GM21529 (cell line): ENCODE measurements around the gene IKZF4.
"Not testable (repeated sequence)": the region's sequence is repeated elsewhere in the genome, so short reads cannot be mapped to it uniquely, and the experiment has no call there.

Source experiments
- ATAC-seq: cut with Tn5 transposase; IDR thresholded peaks from one replicate; pipeline ENCODE4 v1.9.1; 2021; ENCODE audit not compliant: unreplicated experiment

The IKZF4 gene

DNA sequence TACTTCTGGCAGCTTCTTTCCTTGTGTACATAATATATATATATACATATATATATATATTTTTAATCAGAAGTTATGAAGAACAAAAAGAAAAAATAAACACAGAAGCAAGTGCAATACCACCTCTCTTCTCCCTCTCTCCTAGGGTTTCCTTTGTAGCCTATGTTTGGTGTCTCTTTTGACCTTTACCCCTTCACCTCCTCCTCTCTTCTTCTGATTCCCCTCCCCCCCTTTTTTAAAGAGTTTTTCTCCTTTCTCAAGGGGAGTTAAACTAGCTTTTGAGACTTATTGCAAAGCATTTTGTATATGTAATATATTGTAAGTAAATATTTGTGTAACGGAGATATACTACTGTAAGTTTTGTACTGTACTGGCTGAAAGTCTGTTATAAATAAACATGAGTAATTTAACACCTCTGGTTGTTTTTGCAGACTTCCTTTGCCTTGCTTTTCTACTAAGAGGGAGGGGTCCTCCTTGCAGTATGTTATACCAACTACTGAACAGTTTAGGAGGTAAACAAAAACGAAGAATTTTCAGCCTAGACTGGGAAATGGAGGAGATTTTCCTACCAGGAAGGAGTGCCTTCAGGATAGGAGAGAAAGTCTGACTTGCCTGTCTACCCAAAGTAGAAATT, 17.3 kb downstream of the IKZF4 start:
- ATAC-seq: no peak

GRCh38 chr12:56040151-56040550, 19.3 kb downstream of the IKZF4 start:
- no peak for ATAC-seq

DNA sequence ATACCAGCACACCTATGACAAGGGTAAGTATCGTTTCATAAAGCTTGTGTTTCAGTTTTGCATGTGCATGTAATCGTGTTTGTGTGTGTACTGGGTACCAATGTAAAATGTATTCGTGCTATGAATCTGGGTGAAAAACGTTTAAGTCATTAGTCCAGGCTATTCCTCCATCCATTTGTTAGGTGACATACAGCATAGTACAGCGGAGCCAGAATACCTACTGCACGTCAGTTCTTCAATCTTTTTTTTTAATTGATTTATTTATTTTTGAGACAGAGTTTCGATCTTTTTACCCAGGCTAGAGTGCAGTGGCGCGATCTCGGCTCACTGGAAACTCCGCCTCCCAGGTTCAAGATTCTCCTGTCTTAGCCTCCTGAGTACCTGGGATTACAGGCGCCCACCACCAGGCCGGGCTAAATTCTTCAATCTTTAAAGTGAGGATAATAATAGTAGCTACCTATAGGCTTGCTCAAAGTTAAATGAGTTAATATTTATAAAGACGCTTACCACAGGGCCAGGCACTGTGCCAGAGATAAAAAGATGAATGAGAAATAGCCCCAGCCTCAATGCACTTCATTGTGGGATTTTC, 20.2 kb downstream of the IKZF4 start:
- no peak for ATAC-seq

DNA sequence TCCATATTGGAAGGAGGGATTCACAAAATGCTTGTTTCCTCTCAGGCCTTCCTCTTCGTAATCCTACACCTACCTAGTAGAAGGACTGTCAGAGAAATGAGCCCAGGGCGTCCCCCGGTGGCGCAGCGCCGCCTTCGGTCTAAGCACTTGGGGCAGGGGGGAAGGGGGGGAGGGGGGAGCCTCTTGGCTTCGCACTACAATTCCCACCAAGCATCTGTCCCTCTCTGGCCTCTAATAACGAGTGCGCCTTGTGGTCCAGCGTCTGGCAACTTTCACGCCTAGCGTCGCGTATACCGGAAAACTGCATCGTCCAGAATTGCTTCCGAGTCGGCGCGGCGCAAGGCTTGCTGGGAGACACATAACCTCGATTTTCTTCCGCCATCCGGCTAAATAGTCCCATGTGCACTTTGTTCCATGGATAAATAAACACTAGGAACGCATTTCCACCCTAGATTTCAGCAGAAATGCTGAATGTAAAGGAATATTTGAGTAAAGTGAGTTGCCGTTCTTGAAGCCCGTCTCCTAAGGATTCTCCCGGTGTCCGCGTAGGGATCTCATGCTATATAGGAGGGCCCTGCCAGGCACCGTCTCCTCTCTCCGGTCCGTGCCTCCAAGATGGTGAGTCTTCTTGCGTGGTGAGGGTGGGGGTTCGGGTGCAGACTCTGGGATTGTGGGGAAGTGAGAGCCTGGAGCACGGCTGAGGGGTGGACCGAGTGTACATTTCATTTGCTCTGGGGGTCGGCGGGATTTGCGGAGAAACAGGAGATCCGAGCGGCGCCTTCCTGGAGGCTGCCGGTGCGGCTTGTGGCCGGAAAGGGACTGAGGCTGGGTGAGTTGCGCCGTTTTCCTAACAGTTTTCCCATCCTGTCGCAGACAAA, 20.9 kb downstream of the IKZF4 start, which contains the start of gene RPS26:
TSS of gene RPS26 (plus strand) at position 367 of the 878 bp plus-strand sequence. CDS start at position 616, 249 bp downstream.
- ATAC-seq: peak; percentile 91

DNA sequence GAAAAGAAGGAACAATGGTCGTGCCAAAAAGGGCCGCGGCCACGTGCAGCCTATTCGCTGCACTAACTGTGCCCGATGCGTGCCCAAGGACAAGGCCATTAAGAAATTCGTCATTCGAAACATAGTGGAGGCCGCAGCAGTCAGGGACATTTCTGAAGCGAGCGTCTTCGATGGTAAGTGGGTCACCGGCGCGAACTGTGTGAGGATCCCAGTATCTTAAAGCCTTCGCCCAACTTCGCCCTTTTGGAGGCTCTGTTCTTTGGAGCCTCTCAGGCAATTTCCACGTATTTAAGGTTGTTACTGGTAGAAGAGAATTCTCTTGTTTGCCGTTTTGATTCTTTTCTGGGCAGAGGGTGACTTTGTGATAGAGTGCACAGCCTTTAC, 21.6 kb downstream of the IKZF4 start:
- ATAC-seq: not testable (repeated sequence)

- ATAC-seq: no peak
Observed at GRCh38 chr12:56042843-56043242, 22.0 kb downstream of the IKZF4 start.

- ATAC-seq: no peak
Observed at GRCh38 chr12:56046027-56046780, 25.4 kb downstream of the IKZF4 start.

- no peak for ATAC-seq
Observed at GRCh38 chr12:56053407-56053893, 32.6 kb downstream of the IKZF4 start.

GRCh38 chr12:56059964-56060363, 39.1 kb downstream of the IKZF4 start:
- ATAC-seq: not testable (repeated sequence)

GRCh38 chr12:56061982-56062381, 41.1 kb downstream of the IKZF4 start:
- ATAC-seq: no peak

GRCh38 chr12:56062996-56063395, 42.2 kb downstream of the IKZF4 start:
- no peak for ATAC-seq

- no peak for ATAC-seq
Observed at GRCh38 chr12:56071648-56072047, 50.8 kb downstream of the IKZF4 start.

GRCh38 chr12:56074396-56074795, 53.6 kb downstream of the IKZF4 start:
- no peak for ATAC-seq

- ATAC-seq: not testable (repeated sequence)
Observed at GRCh38 chr12:56077966-56078365, 57.1 kb downstream of the IKZF4 start.

GRCh38 chr12:56078427-56078826, 57.6 kb downstream of the IKZF4 start:
- ATAC-seq: no peak

DNA sequence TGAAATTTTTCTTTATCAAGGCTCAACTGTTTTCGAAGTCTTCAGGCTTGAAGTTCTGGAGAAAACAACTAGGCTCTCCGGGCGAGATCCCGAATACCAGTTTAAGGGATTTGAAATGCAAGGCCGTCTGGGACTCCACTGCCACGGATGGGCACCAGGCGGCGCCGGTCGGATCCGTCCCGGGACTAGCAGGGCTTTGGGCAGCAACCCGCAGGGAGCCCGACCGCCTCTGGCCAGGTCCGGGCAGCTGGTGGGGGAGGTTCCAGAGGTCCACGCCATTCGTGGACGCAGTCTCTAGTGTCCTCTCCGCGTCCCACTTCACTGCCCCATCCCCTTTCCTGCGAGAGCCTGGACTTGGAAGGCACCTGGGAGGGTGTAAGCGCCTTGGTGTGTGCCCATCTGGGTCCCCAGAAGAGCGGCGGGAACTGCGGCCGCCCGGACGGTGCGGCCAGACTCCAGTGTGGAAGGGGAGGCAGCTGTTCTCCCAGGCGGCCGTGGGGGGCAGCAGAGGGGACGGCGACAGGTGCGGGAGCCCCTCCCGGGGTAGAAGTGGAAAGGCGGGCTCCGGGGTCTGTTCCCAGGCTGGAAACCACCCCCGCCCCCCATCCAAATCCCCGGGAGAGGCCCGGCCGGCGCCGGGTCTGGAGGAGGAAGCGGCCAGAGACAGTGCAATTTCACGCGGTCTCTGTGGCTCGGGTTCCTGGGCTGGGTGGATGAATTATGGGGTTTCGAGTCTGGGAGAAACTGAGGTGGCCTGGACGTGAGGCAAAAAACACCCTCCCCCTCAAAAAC, 58.3 kb downstream of the IKZF4 start:
- peak; percentile 72 for ATAC-seq

DNA sequence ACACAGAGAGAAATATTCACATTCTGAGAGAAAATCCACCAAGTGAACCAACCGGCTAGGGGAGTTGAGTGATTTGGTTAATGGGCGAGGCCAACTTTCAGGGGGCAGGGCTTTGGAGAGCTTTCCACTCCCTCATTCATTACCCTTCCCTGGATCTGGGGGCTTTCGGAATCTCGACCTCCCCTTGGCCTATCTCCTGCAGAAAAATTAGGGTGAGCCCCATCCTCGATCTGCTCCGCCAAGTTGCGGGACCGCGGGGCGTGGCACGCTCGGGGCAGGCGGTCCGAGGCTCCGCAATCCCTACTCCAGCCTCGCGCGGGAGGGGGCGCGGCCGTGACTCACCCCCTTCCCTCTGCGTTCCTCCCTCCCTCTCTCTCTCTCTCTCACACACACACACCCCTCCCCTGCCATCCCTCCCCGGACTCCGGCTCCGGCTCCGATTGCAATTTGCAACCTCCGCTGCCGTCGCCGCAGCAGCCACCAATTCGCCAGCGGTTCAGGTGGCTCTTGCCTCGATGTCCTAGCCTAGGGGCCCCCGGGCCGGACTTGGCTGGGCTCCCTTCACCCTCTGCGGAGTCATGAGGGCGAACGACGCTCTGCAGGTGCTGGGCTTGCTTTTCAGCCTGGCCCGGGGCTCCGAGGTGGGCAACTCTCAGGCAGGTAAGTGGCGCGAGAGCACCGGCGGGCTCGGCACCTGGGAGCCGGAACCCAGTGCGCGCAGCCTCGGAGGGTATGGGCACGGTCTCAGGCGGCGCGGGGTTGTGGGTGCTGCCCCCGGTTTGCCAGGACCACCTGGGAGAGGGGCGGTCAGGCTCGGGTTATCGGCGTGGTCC, 59.1 kb downstream of the IKZF4 start, which contains the start of gene ERBB3:
TSS of gene ERBB3 (plus strand) at position 443 of the 833 bp plus-strand sequence. CDS start at position 579, 136 bp downstream.
- ATAC-seq: no peak

- no peak for ATAC-seq
Observed at GRCh38 chr12:56080556-56081138, 59.8 kb downstream of the IKZF4 start.
